A172 (cell line): ENCODE data around the gene MAD1L1. TPM values are rescaled to one million over a fixed set of nuclear protein-coding genes. Genes with fewer than 3 reads are reported as not detected.

Source experiments
- DNase-seq: peaks from one replicate; pipeline ENCODE4 v3.0.0-alpha.2; 2015; ENCODE audit warnings: low spot score
- total RNA-seq: library from RNA; depleted of rRNA; stranded (reverse); fragments of >200 nt; shearing (Covaris generic); gene quantifications from 2 replicates; pipeline ENCODE4 v1.2.3, GENCODE V29; 2014

Gene MAD1L1
- total RNA-seq, 1 experiment from 2014 or later = 127 TPM

DNA sequence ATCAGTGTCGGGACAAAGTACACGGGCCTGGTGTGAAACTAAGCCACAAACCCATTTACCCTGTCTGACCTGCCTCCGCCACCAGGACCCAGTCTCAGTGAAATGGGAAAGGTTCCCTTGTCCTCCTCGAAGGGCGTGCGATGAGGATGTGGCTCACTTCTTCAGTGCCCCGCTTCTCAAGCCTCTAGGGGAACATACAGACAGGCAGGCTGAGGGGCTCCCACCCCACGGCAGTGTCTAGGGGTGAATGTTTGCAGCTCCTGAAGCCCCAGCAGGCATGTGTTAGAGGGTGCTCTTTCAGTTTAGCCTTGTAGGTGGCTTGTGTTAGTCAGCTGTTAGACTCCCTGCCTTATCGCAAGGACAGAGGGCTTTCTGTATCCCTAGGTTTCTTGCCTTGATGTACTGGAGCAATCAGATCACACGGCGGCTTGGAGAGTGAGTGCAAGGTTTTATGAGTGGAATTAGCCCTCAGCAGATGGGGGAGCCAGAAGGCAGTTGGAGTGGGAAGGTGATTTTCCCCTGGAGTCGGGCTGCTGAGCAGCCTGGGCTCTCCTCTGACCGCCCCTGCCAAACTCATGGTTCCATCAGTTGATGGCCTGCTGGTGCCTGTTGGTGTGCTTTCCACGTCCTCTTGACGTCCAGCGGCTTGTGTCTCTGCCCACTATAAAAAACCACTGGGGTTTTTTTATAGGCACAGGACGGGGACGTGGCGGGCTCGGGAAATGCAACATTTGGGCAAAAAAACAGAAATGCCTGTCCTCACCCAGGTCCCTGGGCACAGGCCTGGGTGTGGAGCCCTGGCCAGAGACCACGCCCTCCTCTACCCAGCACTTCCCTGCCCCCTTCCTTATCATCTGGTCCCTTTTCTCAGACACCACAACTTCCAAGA lies 10.0 kb upstream of the MAD1L1 start:
- DNase-seq = peak; percentile 52

DNA sequence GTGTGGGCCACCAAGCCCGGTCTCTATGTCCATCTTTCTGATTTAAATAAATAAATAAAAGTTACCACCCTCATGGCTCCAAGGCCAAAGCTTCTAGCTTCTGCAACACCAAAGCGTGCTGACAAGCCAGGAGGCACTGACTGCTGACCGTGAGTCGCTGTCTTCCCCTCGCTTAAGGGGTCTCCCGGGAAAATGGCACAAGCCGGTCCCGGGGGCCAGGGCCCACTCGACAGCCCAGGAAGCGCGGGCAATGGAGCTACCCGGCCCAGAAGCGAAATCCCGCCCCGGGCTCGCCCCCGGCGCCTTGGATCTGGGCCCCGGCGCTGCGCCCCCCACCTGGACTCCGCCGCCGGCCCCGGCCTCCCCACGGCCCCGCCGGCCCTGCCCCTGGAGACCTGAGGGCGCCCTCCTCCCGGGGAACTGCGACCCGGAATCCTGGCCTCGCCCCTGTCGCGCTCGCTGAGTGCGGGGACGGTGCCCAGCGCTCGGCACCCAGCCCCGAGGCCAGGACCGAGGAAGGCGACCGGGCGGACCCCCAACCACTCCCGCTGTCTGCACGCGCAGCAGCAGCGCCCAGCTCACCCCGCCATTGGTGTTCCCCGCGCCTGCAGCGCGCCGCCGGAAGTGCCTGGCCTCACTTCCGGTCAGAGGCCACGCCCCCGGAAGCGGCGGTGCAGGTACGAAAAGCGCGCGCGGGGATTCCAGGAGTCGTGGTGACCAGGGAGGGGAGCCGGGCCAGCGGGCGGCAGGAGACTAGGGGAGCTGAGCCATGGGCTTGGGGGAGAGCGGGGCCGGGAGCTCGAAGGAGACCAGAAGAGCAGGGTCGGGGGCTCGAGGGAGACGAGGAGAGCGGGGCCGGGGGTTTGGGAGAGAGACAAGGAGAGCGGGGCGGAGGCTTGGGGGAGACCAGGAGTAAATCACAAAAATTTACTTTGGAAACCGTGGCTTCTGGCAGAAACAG lies 9.1 kb upstream of the MAD1L1 start, which contains the start of the genes MRM2 and NUDT1:
Gene MRM2, minus strand, starts transcription at position 626 of the 961 bp plus-strand sequence. Its CDS starts 36 bp downstream, at position 590.
Gene NUDT1, plus strand, starts transcription at position 647 of the 961 bp plus-strand sequence. CDS start 2,349 bp downstream, outside the sequence.
- peak; percentile 75 for DNase-seq

DNA sequence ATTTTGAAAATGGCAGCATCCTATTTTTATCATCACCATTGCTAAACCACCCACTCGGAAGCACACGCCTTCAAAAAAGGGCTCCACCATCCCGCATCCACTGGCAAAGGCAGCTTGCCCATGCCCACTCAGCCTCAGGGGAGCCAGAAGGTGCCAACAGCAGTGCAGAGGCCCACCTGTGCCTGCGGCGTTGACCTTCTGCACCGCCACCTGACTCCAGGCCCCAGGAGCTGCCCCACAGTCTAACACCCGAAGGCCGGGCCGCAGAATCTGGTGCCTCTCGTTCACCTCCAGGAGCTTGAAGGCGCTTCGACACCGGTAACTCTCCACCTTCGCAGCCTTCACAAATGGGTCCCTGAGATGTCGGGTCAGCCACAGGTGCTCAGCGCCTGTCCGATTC lies 6.5 kb upstream of the MAD1L1 start:
- no peak for DNase-seq

DNA sequence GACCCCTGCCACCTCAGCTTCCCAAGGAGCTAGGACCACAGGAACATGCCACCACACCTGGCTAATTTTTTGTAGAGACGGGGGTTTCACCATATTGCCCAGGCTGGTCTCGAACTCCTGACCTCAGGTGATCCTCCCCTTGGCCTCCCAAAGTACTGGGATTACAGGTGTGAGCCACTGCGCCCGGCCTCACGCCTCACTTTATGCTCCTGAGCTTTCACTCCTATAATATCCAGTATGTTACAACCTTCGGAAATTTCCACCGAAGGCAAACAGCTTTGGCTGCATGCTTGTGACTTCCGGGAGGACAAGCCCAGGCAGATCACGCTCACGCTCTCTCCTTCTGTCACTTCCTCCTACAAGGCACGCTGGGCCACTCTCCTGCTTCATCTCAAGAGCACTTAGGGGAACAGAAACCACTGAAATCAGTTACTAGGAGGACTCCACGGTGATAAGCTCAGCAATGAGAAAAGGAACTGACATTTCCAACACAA lies 4.4 kb upstream of the MAD1L1 start:
- DNase-seq = no peak

DNA sequence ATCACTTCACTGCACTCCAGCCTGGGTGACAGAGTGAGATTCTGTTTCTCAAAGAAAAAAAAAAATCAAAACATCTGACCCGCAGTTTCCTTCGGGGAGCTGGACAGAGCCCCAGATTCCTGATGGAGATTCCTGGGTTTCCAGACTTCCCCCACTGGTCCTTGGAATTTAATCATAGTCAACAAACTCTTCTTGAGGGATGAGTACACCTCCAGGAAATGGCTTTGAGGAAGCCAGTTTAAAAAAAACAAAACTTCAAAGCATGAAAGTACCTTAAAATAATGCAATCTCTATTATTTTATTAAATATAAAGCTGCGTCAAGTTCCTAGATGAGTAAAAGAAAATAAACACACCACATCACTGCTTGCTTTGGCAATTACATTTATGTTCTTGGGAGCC lies 1.2 kb upstream of the MAD1L1 start:
- DNase-seq = no peak

DNA sequence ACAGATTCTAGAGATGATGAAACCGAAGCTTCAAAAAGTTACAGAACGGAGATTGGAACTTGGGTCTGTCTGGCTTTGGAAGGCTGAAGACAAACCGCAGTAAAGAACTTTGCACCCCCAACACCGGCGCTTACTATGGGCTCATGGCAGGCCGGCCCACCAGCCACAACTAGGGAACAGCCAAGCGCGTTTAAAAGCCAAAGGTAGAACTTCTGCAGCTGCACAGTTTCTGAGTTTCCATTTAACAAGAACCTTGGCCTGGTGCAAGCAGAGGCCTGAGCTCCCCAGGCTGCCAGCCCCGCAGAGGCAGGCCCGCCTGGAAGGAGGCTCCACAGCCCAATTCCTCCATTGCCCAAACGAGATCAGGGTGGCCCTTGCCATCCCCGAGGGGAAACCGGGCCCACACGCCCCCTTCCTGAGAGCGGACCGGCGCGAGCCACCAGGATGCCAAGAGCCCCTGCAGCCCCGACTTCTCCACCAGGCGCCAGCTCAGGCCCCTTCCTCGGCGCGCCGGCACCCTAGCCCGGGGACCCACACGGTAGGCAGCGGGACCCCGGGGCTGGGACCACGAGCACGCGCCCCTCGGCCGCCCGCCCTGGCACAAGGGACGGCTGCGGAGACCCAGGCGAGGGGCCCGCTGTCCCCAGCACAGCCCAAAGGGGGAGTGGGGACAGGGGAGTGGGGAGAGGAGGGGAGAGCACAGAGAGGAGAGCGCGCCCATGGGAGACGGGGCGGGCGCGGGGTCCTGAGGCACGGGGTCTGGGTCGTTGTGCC lies 566 bp downstream of the MAD1L1 start:
- DNase-seq = no peak

DNA sequence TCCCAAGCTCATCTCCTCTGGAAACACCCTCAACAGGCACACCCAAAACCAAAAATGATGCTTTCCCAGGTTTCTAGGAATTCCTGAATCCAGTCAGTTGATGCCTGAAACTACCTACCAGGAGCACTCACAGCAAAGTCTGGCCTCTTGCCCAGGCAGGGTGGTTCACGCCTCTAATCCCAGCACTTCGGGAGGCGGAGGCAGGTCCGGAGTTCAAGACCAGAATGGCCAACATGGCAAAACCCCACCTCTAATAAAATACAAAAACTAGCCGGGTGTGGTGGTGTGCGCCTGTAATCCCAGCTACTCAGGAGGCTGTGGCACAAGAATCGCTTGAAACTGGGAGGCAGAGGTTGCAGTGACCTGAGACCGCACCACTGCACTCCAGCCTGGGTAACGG lies 1.9 kb downstream of the MAD1L1 start:
- no peak for DNase-seq

DNA sequence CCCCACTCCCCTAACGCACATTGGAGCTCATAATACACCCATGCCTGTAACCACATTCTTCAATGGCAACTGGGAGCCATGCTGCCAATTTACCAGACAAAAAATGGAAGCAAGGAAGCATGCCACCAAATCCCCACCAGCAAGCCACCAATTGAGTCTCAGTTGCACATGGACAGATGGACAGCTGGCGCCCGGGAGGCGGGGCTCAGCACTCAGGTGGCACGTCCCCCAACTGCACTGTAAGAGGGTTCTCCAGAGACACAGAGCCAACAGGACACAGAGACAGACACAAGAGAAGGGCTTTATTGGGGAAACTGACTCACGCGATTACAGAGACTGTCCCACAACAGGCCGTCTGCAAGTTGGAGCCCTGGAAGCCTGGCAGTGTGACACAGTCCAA lies 2.5 kb downstream of the MAD1L1 start:
- DNase-seq = no peak

DNA sequence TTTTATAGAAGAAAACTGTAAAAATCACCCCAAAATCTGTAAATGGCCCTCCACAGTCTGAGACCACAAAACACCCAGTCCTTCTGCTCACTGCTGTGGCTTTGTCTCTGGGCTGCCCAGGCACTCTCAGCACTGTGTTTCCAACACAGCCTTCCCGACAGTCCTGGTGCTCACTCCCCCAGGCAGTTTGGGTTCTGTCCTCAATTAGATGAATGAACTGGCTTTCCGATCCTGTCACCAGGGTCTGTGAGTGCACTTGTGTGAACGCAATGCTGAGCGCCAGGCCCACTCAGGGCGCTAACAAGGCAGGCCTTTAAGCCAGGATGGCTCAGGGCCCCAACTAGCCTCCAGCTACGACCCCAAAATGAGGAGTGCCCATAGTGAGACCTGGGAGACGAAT lies 3.3 kb downstream of the MAD1L1 start:
- DNase-seq = no peak

DNA sequence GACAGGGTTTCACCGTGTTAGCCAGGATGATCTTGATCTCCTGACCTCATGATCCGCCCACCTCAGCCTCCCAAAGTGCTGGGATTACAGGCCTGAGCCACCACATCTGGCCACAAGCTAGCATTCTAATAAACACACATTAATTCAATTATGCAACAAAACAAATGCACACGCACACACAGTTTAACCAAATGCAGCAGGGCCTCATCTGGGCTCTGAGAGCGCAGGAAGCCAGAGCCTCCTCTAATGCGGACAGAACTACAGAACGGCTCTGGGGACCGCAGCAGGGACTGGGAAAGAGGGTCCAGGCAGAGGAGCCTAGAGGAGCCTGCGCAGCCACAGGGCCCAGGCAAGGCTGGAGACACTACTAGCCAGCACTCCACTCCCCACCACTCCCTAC lies 3.8 kb downstream of the MAD1L1 start:
- DNase-seq = no peak

DNA sequence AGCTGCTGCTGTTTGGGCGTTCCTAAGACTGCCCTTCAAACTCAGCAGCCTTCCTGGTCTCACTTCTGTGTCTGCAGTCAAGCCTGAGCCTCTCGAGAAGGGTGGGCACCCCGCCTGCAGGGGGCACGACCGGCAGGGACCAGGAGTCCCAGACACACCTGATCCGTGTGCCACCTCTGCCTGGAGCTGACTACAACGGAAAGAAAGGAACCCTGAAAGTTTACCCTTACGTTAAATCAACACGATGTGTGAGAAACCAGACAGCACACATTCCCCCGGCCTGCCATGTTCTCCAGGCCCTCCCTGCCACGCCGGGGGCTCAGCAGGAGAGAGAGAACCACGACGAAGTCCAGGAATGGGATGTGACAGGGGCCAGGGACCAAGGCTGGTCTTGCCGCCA lies 5.0 kb downstream of the MAD1L1 start:
- no peak for DNase-seq

DNA sequence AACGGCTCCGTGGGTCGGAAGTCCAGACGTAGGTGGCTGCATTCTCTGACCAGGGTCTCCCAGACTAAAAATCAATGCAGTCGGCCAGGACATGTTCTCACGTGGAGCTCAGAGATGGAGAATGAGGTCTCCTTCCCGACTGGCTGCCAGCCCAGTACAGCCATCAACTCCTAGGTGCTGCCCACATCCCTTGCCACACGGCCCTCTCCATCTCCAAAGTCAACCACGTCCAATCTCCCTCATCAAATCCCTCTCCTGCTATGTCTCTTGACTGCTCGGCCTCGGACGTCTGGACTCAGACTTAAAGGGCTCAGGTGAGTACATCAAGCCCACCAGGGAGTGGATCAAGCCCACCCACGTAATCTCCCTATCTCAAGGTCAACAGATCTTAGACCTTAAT lies 6.9 kb downstream of the MAD1L1 start:
- no peak for DNase-seq

DNA sequence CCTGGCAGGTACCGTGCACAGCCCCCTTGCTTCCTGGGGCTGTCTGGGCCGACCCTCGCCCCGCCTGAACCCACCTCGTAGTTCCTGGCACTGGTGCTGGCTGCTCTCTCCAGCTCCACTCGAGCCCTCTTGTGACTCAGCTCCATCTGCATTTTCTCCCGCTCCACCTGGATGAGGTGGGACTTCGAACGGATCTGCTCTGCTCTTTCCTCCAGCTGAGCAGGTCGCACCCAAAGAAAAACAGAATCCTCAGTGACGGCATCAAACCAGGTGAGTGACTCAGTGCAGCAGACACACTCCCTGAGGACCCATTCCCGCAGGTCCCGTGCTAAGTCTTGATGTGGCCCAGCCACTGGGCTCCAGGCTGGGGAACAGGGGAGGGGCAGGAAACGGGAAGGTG lies 7.4 kb downstream of the MAD1L1 start:
- DNase-seq = no peak

DNA sequence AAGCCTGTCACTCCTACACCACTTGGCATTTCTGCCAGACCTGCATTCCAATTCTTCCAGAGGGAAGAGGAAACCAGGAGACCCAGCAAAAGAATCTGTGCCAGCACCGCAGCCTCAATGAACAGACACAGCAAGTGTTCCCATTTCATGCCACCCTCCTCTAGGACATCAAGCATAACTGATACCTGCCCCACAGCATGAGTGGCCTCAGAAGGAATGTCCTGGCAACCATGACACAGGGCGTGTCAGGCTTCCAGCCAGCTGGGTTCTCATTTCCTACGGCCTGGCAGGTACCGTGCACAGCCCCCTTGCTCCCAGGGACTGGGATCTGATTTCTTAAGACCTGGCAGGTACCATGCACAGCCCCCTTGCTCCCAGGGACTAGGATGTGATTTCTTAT lies 7.8 kb downstream of the MAD1L1 start:
- DNase-seq = no peak

DNA sequence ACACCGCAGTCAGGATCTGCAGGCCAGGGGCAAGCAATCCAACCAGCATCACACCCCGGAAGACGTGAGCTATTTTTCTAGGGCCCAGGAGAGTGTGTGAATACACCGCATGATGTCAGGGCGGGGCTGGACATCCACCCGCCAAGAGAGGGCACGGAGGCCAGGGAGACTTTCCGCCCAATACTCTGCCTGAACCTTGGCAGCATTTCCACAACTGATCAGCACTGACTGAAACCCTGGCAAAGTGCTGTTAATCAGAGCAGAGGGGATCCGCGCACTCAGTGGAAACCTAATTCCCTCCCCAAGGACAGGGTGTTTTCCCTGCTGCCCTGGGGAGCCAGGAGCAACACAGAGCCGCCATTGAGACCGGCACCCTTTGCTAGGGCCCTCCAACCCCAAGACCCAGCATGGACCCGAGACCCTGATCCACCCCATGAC lies 8.2 kb downstream of the MAD1L1 start:
- DNase-seq = no peak

DNA sequence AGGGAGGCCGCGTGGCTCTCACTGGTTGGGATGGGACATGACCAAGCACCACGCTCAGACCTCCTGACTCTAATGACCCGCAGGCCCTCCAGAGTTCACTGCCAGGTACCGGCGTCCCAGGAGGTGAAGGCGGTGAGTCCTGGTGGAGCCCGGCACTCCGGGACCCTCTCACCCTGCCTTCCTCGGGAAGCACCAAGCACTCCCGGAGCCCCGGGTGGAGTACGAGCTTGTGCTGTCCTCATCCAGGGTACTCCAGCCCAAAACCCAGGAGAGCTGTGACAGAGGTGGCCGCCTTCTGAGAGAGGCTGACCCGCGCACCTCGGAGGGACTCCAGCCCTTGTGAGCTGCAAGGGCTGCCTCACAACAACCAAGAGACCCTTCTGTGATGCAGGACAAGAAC lies 9.4 kb downstream of the MAD1L1 start:
- no peak for DNase-seq

DNA sequence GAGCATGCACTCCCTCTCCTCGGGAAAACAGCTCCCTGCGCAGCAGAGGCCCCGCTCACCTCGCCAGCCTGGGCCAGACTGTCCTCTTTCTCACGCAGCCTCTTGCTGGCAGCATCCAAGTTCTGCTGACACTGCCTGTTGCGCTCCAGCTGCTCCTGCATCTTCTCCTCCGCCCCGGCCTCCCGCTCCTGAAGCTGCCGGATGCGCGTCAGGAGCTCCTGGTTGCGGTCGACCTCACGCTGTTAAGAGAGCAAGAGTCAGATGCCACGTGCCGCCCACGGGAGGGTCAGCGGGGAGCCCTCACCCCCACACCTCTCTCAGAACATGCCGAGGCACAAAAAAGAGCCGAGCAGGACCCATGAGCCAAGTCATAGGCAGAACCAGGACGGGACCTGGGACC lies 10.2 kb downstream of the MAD1L1 start:
- DNase-seq = no peak

DNA sequence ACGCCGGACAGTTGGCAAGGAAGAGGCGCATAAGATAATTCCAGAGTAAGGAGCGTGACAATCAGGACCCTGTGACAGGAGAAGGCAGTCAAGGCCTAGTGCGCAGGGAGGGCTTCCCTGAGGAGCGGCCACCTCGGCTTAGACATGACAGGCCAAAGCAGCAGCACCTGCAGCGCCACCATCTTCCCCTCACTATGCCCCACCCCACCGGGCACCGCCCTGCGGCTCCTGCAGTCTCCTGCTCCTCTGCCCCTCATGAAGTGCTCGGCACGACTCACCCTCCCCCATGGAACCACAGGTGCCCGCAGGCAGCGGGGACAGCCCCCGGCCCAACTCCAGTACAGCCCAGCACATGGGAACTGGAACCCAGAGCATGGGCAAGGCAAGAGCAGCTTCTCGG lies 11.8 kb downstream of the MAD1L1 start:
- no peak for DNase-seq

DNA sequence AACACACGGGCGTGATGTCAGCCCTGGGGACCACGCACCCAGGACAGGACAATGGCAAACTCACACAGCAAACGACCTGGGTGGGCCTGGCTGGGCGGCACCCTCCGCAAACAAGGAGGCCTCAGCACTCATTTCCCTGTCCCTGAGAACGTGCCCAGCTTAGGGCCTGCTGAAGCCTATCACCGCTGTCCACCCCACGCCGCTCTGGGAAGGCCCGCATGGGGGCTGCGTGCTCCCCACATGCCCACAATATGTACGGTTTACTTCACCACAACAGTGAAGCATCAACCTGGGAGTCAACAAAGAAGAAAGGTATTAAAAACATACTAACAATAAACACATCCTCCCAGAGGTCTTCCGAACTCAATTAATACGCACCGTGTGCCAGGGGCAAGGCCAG lies 12.2 kb downstream of the MAD1L1 start:
- DNase-seq = no peak

DNA sequence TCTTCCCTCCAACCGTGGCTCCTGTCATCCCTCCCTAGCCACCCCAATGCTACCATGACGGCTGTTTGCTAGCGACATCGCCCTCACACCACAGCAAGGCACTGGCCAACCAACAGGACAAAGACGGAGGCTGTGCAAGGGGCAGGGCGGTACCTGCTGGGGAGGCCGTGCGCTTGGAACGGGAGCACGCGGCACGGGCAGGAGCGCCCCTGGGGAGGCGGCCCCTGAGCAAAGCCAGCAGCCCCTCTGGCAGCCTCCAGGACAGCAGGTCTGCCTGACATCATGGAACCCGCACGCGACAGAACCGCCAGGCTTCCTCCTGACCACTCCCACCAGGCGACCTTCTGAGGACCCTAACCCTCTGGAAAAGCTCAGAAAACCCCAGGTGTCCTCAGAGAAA lies 12.7 kb downstream of the MAD1L1 start:
- no peak for DNase-seq

DNA sequence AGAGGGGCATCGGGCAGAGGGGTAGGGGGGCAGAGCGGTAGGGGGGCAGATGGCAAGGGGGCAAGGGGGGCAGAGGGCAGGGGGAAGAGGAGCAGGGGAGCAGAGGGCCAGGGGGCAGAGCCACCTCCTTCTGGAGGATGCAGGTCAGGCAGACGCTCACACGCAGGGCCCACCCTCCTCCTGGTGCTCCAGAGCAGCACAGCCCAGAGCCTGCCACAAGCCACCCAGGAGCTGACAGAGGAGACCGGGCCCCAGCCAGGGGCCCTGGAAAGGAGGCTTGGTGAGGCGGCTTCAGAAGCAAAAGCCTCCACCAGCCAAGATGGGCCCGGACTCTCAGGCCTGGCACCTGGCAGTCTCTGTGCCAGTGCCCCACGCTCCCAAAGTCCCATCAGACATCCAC lies 13.1 kb downstream of the MAD1L1 start:
- no peak for DNase-seq

DNA sequence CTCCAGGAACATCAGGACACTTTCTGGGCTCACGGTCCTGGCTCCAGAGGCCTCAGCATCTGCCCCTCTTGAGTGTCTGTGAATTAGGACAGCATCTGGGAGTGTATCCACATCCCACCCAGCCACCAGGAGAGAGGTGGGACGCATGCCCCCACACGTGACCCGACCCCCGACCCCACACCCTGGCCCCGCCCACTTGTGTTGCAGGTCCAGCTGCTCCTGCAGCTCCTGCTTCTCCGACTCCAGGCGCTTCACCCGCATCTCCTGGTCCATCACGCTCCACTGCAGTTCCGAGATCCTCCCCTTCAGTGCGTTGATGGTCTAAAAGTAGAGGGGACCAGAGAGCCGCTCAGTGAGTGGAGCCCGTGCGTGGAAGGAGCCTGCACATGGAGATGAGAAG lies 13.6 kb downstream of the MAD1L1 start:
- DNase-seq = no peak
